ENCODE data around the gene BMP8B. TPM values are rescaled to one million over a fixed set of nuclear protein-coding genes. Genes with fewer than 3 reads are reported as not detected.
A peak's percentile ranks its signal among the peaks of the same experiment; 100 is the strongest.
"Not testable (repeated sequence)": the region's sequence is repeated elsewhere in the genome, so short reads cannot be mapped to it uniquely, and the experiment has no call there.

The BMP8B gene
- total RNA-seq, 3 donors from 2014 or later = 11.0 to 19.9 (median 18.7) TPM

GRCh38 chr1:39776886-39777285 lies 11.8 kb downstream of the BMP8B start:
- no peaks in the 10 kb centered on the region for H3K9me3 ChIP-seq
- no peaks in the 10 kb centered on the region for H3K36me3 ChIP-seq (ENCODE audit: low read depth)
- H3K4me3 ChIP-seq = no peak overlapping the region
- DNase-seq = no peak
- ATAC-seq = no peak
- TF ChIP-seq CTCF (IDR thresholded peaks at IDR 0.05) = no peak
- no peaks in the 10 kb centered on the region for H3K4me1 ChIP-seq (ENCODE audit: low read depth)
- intact Hi-C loops (cut with DNase I, micrococcal nuclease) = no loop called here

- Histone ChIP-seq H3K4me3 (no peak overlapping the region), H3K4me1 (ENCODE audit: low read depth) (no peaks in the 10 kb centered on the region), H3K36me3 (ENCODE audit: low read depth) (no peaks in the 10 kb centered on the region), H3K9me3 (no peaks in the 10 kb centered on the region)
- ATAC-seq (peak; percentile 20), DNase-seq (peak in 2 of 3 donors; percentile 25 to 41)
- intact Hi-C loops (cut with DNase I, micrococcal nuclease) = no loop called here
- TF ChIP-seq CTCF (IDR thresholded peaks at IDR 0.05) = no peak
These were observed 12.3 kb downstream of the BMP8B start for GRCh38 chr1:39776400-39776713.

- peak; percentile 6 for ATAC-seq
- H3K4me3 ChIP-seq; H3K4me1 ChIP-seq (ENCODE audit: low read depth); H3K9me3 ChIP-seq; DNase-seq; intact Hi-C loops (cut with DNase I, micrococcal nuclease); H3K36me3 ChIP-seq (ENCODE audit: low read depth): not testable (repeated sequence)
These were observed 12.8 kb downstream of the BMP8B start for GRCh38 chr1:39775676-39776399.

GRCh38 chr1:39775141-39775540 lies 13.5 kb downstream of the BMP8B start:
- DNase-seq; H3K36me3 ChIP-seq (ENCODE audit: low read depth); H3K9me3 ChIP-seq; intact Hi-C loops (cut with DNase I, micrococcal nuclease); H3K4me1 ChIP-seq (ENCODE audit: low read depth); H3K4me3 ChIP-seq: not testable (repeated sequence)
- peak; percentile 56 for ATAC-seq

GRCh38 chr1:39773369-39773979 lies 15.2 kb downstream of the BMP8B start:
- peak; percentile 47 for ATAC-seq
- H3K36me3 ChIP-seq (ENCODE audit: low read depth); H3K4me3 ChIP-seq; H3K9me3 ChIP-seq; DNase-seq; intact Hi-C loops (cut with DNase I, micrococcal nuclease); H3K4me1 ChIP-seq (ENCODE audit: low read depth): not testable (repeated sequence)

GRCh38 chr1:39771022-39771532 lies 17.6 kb downstream of the BMP8B start, which contains the start of gene OXCT2:
Gene OXCT2 (minus strand): TSS chr1:39771348. CDS start chr1:39771255, 93 bp downstream.
- H3K4me1 ChIP-seq (ENCODE audit: low read depth); intact Hi-C loops (cut with DNase I, micrococcal nuclease); H3K4me3 ChIP-seq; H3K36me3 ChIP-seq (ENCODE audit: low read depth); H3K9me3 ChIP-seq; DNase-seq: not testable (repeated sequence)
- peak; percentile 6 for ATAC-seq

- H3K9me3 ChIP-seq; H3K4me1 ChIP-seq (ENCODE audit: low read depth); DNase-seq; H3K4me3 ChIP-seq; intact Hi-C loops (cut with DNase I, micrococcal nuclease); ATAC-seq; H3K36me3 ChIP-seq (ENCODE audit: low read depth): not testable (repeated sequence)
These were observed 18.3 kb downstream of the BMP8B start for GRCh38 chr1:39770100-39771021.

- H3K4me3 ChIP-seq; H3K9me3 ChIP-seq; H3K36me3 ChIP-seq (ENCODE audit: low read depth); DNase-seq; ATAC-seq; intact Hi-C loops (cut with DNase I, micrococcal nuclease); H3K4me1 ChIP-seq (ENCODE audit: low read depth): not testable (repeated sequence)
These were observed 19.2 kb downstream of the BMP8B start for GRCh38 chr1:39769502-39769901.

- H3K4me3 ChIP-seq; intact Hi-C loops (cut with DNase I, micrococcal nuclease); H3K4me1 ChIP-seq (ENCODE audit: low read depth); DNase-seq; H3K9me3 ChIP-seq; H3K36me3 ChIP-seq (ENCODE audit: low read depth): not testable (repeated sequence)
- peak; percentile 89 for ATAC-seq
These were observed 22.2 kb downstream of the BMP8B start for GRCh38 chr1:39766466-39766865.

GRCh38 chr1:39764512-39764911 lies 24.2 kb downstream of the BMP8B start:
- ATAC-seq; H3K9me3 ChIP-seq; intact Hi-C loops (cut with DNase I, micrococcal nuclease); H3K4me3 ChIP-seq; H3K4me1 ChIP-seq (ENCODE audit: low read depth); DNase-seq; H3K36me3 ChIP-seq (ENCODE audit: low read depth): not testable (repeated sequence)

GRCh38 chr1:39763619-39764374 lies 24.9 kb downstream of the BMP8B start:
- H3K4me1 ChIP-seq (ENCODE audit: low read depth); ATAC-seq; H3K36me3 ChIP-seq (ENCODE audit: low read depth); DNase-seq; H3K4me3 ChIP-seq; intact Hi-C loops (cut with DNase I, micrococcal nuclease); H3K9me3 ChIP-seq: not testable (repeated sequence)

Measured in mucosa of descending colon (tissue), 3 donors.